Keratinocyte (primary cell): ENCODE measurements around the gene CFAP20.

Experiments used
- EZH2 ChIP-seq: IDR thresholded peaks from one replicate; pipeline ENCODE4 v1.6.1; 2012; ENCODE audit warnings: inconsistent platforms, mild to moderate bottlenecking, low read length, moderate library complexity
- TF ChIP-seq, protein P1 (sequence below), 3 experiments: IDR thresholded peaks in 1 of 3; conservative IDR thresholded peaks in 1 of 3; optimal IDR thresholded peaks in 1 of 3; 2 replicates in 2 of 3; 3 replicates in 1 of 3; pipeline versions ENCODE3 to v1.5.1; 2011; ENCODE audit warnings: low read length in 3 of 3, mild to moderate bottlenecking in 3 of 3, moderate library complexity in 2 of 3, control low read depth in 1 of 3, inconsistent platforms in 1 of 3; ENCODE audit not compliant: insufficient read depth in 2 of 3; ENCODE audit errors: extremely low read depth in 1 of 3

DNA sequence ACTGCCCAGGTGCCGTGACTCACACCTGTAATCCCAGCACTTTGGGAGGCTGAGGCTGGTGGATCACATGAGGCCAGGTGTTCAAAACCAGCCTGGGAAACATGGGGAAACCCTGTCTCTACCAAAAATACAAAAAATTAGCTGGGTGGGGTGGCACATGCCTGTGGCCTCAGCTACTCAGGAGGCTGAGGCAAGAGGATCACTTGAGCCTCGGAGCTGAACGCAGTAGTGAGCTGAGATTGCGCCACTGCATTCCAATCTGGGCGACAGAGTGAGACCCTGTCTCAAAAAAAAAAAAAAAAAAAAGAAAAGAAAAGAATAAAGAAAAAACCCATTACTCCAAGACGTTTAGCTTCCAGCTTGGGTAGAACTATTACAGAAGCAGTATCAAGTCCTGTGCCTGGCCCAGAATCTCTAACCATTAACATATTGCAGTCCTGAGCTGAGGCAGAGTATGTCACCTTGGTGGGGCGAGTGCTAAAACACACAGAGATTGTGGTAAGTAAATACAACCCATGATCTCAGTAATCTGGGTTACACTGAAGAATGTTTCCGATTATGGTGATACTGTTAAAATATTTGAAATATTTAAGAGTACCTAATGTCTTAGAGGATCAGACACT is 23.2 kb upstream of the CFAP20 start:
- TF ChIP-seq, protein P1, sequence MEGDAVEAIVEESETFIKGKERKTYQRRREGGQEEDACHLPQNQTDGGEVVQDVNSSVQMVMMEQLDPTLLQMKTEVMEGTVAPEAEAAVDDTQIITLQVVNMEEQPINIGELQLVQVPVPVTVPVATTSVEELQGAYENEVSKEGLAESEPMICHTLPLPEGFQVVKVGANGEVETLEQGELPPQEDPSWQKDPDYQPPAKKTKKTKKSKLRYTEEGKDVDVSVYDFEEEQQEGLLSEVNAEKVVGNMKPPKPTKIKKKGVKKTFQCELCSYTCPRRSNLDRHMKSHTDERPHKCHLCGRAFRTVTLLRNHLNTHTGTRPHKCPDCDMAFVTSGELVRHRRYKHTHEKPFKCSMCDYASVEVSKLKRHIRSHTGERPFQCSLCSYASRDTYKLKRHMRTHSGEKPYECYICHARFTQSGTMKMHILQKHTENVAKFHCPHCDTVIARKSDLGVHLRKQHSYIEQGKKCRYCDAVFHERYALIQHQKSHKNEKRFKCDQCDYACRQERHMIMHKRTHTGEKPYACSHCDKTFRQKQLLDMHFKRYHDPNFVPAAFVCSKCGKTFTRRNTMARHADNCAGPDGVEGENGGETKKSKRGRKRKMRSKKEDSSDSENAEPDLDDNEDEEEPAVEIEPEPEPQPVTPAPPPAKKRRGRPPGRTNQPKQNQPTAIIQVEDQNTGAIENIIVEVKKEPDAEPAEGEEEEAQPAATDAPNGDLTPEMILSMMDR (optimal IDR thresholded peaks at IDR 0.05 in 1 of 3, IDR thresholded peaks at IDR 0.05 in 1 of 3, conservative IDR thresholded peaks at IDR 0.05 in 1 of 3; ENCODE audit: extremely low read depth in 1 of 3, insufficient read depth in 2 of 3, low read length in 3 of 3), result no peak
- no peak for TF ChIP-seq EZH2
